LNCaP clone FGC (cell line): ENCODE measurements around the gene MED13L.

Experiments used
- DNase-seq: peaks from one replicate; pipeline ENCODE4 v3.0.0-alpha.2; 2011; ENCODE audit warnings: low read depth
- H3K4me3 ChIP-seq: 2 replicates; pipeline ENCODE4 v1.5.1; 2011; ENCODE audit warnings: mild to moderate bottlenecking, low read depth, low read length, control low read depth
- TF ChIP-seq, protein P1 (sequence below): IDR thresholded peaks from 2 replicates; pipeline ENCODE4 v1.5.1; 2012; ENCODE audit warnings: mild to moderate bottlenecking; ENCODE audit not compliant: control insufficient read depth, insufficient read depth; ENCODE audit errors: extremely low read depth

MED13L gene

DNA sequence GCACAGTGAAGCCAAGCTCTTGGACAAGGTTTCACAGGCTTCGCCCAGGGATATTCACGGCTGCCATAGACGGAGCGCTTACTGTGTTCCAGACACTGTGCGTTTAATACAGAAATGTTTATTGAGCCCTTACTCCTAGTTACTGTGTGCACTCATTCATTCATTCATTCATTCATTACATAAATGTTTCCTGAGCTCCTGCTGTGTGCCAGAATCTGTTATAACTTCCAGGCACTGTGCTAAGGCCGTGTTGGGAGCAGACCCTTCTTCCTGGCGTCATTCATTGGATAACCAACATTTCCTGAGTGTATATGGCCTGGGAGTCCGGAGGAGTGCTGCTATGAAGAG lies 760 bp upstream of the MED13L start:
- peak overlapping the region; percentile 34 for H3K4me3 ChIP-seq
- DNase-seq: no peak
- TF ChIP-seq, protein P1, sequence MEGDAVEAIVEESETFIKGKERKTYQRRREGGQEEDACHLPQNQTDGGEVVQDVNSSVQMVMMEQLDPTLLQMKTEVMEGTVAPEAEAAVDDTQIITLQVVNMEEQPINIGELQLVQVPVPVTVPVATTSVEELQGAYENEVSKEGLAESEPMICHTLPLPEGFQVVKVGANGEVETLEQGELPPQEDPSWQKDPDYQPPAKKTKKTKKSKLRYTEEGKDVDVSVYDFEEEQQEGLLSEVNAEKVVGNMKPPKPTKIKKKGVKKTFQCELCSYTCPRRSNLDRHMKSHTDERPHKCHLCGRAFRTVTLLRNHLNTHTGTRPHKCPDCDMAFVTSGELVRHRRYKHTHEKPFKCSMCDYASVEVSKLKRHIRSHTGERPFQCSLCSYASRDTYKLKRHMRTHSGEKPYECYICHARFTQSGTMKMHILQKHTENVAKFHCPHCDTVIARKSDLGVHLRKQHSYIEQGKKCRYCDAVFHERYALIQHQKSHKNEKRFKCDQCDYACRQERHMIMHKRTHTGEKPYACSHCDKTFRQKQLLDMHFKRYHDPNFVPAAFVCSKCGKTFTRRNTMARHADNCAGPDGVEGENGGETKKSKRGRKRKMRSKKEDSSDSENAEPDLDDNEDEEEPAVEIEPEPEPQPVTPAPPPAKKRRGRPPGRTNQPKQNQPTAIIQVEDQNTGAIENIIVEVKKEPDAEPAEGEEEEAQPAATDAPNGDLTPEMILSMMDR: no peak

- DNase-seq: no peak
- TF ChIP-seq, protein P1: no peak
- peak overlapping the region; percentile 62 for H3K4me3 ChIP-seq
Observed at GRCh38 chr12:116276652-116277466, 634 bp downstream of the MED13L start.

DNA sequence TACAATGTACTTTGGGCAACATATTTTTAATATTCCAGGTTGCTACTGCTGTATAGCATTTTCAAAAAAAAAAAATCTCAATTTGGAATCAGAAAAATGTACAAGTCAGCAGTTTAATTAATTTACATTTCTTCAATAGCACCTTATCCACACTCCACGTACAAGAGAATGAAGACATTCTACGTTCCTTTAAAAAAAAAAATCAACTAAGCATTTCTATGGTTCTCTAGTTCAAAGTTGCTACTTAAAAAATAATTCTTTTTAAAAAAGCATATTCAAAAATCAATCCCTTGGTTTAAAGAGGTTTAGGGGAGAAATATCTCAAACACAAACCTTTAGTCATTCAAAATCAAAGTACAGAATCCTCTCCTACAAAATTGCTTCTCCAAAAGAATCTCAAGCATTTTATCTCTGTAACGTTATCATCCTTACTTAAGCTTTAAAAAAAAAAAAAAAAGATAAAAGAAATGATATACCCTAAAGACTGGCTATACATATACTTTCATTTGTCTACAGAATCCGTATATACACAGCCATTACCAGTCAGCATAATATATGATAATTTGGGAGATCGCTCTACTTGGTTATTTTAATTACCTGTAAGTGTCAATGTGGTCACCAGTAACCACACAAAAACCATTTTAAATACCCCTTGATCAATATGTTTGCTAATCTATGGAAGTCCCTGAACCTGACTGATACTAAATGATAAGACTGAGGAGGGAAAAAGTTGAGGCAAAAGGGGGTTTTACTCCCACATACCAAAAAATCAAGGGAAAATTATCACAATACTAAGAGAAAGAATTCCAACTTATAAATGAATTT lies 2.7 kb downstream of the MED13L start:
- no peak for DNase-seq
- peak overlapping the region; percentile 62 for H3K4me3 ChIP-seq
- TF ChIP-seq, protein P1: no peak

DNA sequence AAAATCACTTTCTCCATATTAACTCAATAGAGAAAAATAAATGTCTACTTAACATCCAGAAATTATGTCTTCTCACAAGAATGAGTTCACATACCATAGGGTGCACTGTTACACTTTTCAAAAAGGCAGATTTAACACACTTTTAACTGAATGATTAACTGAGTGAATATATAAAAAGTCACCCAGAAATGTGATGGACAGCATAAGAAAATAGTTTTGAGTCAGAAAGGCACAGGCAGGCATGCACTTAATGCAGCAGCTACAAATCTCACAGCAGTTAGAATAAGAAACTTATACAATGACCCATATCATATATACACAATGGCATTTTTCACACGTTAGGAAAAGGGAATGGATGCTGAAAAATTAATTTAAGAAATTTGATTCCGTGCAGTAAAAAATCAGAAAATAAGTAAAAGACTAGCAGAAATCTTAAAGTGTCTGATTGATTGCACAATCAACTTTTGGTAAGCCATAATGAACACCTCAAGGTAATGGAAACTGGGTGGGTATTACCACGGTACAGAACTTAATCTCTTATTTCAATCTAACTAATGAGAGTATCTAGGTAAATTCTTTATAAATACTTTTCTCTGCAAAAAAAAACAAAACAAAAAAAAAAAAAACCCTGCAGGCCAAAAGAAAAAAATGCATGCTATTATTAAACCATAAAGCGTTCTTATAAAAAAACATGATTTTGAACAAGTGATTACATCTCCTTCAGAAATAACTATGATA lies 3.5 kb downstream of the MED13L start:
- H3K4me3 ChIP-seq: no peak overlapping the region
- DNase-seq: no peak
- TF ChIP-seq, protein P1: no peak

GRCh38 chr12:116267948-116268347 lies 9.5 kb downstream of the MED13L start:
- DNase-seq: no peak
- no peak overlapping the region for H3K4me3 ChIP-seq
- TF ChIP-seq, protein P1: no peak

GRCh38 chr12:116266631-116267349 lies 10.7 kb downstream of the MED13L start:
- TF ChIP-seq, protein P1: no peak
- no peak overlapping the region for H3K4me3 ChIP-seq
- no peak for DNase-seq
